Measurements from ENCODE around the gene FBXW5.

FBXW5 gene

GRCh38 chr9:136939996-136940525, 4.5 kb downstream of the FBXW5 start:
- TF ChIP-seq CTCF (conservative IDR thresholded peaks at IDR 0.05), result no peak
- H3K27ac ChIP-seq, result no peak overlapping the region

- H3K27ac ChIP-seq, result no peak overlapping the region
- TF ChIP-seq CTCF (conservative IDR thresholded peaks at IDR 0.05), result no peak
These were observed 5.0 kb downstream of the FBXW5 start for GRCh38 chr9:136939431-136939995.

GRCh38 chr9:136937186-136938001, 7.1 kb downstream of the FBXW5 start:
- no peak for TF ChIP-seq CTCF (conservative IDR thresholded peaks at IDR 0.05)
- no peak overlapping the region for H3K27ac ChIP-seq

- no peak for TF ChIP-seq CTCF (conservative IDR thresholded peaks at IDR 0.05)
- H3K27ac ChIP-seq, result no peak overlapping the region
These were observed 7.8 kb downstream of the FBXW5 start for GRCh38 chr9:136936645-136937170.

GRCh38 chr9:136935651-136936050, 8.9 kb downstream of the FBXW5 start:
- no peak overlapping the region for H3K27ac ChIP-seq
- TF ChIP-seq CTCF (conservative IDR thresholded peaks at IDR 0.05), result no peak

GRCh38 chr9:136934277-136934676, 10.3 kb downstream of the FBXW5 start:
- no peak for TF ChIP-seq CTCF (conservative IDR thresholded peaks at IDR 0.05)
- no peak overlapping the region for H3K27ac ChIP-seq

- TF ChIP-seq CTCF (conservative IDR thresholded peaks at IDR 0.05), result no peak
- H3K27ac ChIP-seq, result no peak overlapping the region
These were observed 12.9 kb downstream of the FBXW5 start for GRCh38 chr9:136931611-136932130.
